CD4-positive, alpha-beta T cell (primary cell): ENCODE measurements around the gene ZNF438. TPM values are rescaled to one million over a fixed set of nuclear protein-coding genes. Genes with fewer than 3 reads are reported as not detected.

ENCODE experiments used
- ATAC-seq: fragments of 200-7000 bp; cut with Tn5 transposase; one replicate; pipeline ENCODE4 v1.10.0; 2022; ENCODE audit warnings: mild to moderate bottlenecking; ENCODE audit not compliant: poor library complexity
- CTCF ChIA-PET: fragments of 350-600 bp; sonication (Branson Sonifier 250); formaldehyde crosslinking; loops from one replicate; lab custom pipeline; 2021; ENCODE audit warnings: antibody characterized with exemption, inconsistent platforms; lab: Charles Lee
- POLR2A ChIA-PET: fragments of 350-600 bp; sonication (Branson Sonifier 250); formaldehyde crosslinking; loops from one replicate; lab custom pipeline; 2021; ENCODE audit warnings: antibody characterized with exemption, inconsistent platforms; lab: Charles Lee
- DNase-seq, 14 experiments: peaks; one replicate each; pipeline ENCODE4 v3.0.0-alpha.2; 2013 to 2020; ENCODE audit warnings: mixed read lengths in 2 of 14
- H3K27ac ChIP-seq, 2 donors: one replicate each; pipeline versions ENCODE4 v1.5.1 to v1.7.0; 2013; ENCODE audit warnings: low read length in 2 of 2, low read depth in 1 of 2, mild to moderate bottlenecking in 1 of 2
- H3K27me3 ChIP-seq, 2 experiments: 1 replicate in 1 of 2; 2 replicates in 1 of 2; pipeline versions ENCODE4 v1.6.1 to v1.7.0; 2013; ENCODE audit warnings: low read length in 2 of 2, control low read depth in 1 of 2, mild to moderate bottlenecking in 1 of 2, moderate library complexity in 1 of 2; ENCODE audit not compliant: insufficient read depth in 2 of 2, control insufficient read depth in 1 of 2
- H3K36me3 ChIP-seq: one replicate; pipeline ENCODE4 v1.6.1; 2013; ENCODE audit warnings: low read length, control low read depth; ENCODE audit not compliant: insufficient read depth
- H3K4me1 ChIP-seq: one replicate; pipeline ENCODE4 v1.6.1; 2013; ENCODE audit warnings: low read length, control low read depth; ENCODE audit not compliant: insufficient read depth
- H3K4me3 ChIP-seq: one replicate; pipeline ENCODE4 v1.5.1; 2013; ENCODE audit warnings: mild to moderate bottlenecking, low read length, moderate library complexity
- H3K9me3 ChIP-seq, 2 experiments: 1 replicate in 1 of 2; 2 replicates in 1 of 2; pipeline versions ENCODE4 v1.6.1 to v1.7.0; 2013; ENCODE audit warnings: low read length in 2 of 2, mild to moderate bottlenecking in 2 of 2, control low read depth in 1 of 2, moderate library complexity in 1 of 2; ENCODE audit not compliant: control insufficient read depth in 1 of 2, insufficient read depth in 1 of 2
- H3K27ac Mint-ChIP-seq: one replicate; pipeline ENCODE4 v1.8.0; 2020; ENCODE audit warnings: mixed read lengths
- H3K27me3 Mint-ChIP-seq: one replicate; pipeline ENCODE4 v1.8.0; 2021; ENCODE audit warnings: mixed read lengths
- H3K36me3 Mint-ChIP-seq: one replicate; pipeline ENCODE4 v1.8.0; 2021; ENCODE audit warnings: low read depth, mixed read lengths
- H3K4me1 Mint-ChIP-seq: one replicate; pipeline ENCODE4 v1.8.0; 2021; ENCODE audit warnings: low read depth, mixed read lengths
- H3K4me3 Mint-ChIP-seq: one replicate; pipeline ENCODE4 v1.8.0; 2020; ENCODE audit warnings: mild to moderate bottlenecking, mixed read lengths
- H3K9me3 Mint-ChIP-seq: one replicate; pipeline ENCODE4 v1.8.0; 2020; ENCODE audit warnings: mixed read lengths
- CTCF ChIP-seq: fragments of 200-600 bp; IDR thresholded peaks from one replicate; pipeline ENCODE4 v1.8.0; 2022; ENCODE audit warnings: antibody characterized with exemption, mild to moderate bottlenecking
- intact Hi-C, 2 experiments: fragments of 100-400 bp; cut with DNase I in 1 of 2; cut with micrococcal nuclease in 1 of 2; formaldehyde crosslinking; loops; one replicate each; pipeline versions ENCODE4 v1.15.1 to v1.9.0; 2023 to 2025; cut with DNase I, micrococcal nuclease
- total RNA-seq, 174 experiments: library from RNA in 2 of 174; stranded (reverse) in 2 of 174; gene quantifications; one replicate each; pipeline ENCODE4 v1.2.3 and lab custom pipeline; 2021 to 2026

The ZNF438 gene
- total RNA-seq, 2 experiments from 2014 or later, result 1.9 to 2.0 TPM

DNA sequence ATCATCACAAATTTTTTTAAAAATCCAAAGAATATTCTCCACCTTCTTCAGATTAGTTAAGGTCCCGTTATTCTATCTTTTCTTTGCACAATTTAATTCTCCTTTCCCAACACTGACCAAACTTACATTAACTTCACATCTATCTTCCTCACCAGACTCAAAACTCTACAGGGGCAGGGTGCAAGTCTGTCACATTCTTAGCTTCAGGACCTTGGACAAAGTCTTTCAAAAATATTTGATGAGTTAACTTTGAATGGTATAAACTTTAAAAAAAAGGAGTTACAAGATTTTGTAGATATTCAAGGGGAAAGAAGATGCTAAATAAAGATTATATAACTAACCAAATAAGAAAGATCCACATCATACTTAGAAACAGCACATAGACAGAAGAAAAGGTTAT is 132.7 kb downstream of the ZNF438 start:
- Histone ChIP-seq H3K27me3 (no peaks in the 10 kb centered on the region), H3K27ac (no peak overlapping the region), H3K4me3 (no peak overlapping the region), H3K9me3 (peaks cover 0 to 8% of the 10 kb centered on the region in 2 experiments), H3K36me3 (no peaks in the 10 kb centered on the region), H3K4me1 (no peaks in the 10 kb centered on the region)
- TF ChIP-seq CTCF, result no peak
- H3K36me3 Mint-ChIP-seq, result peaks cover 22% of the 10 kb centered on the region
- no peak overlapping the region for H3K4me3 Mint-ChIP-seq
- no peak overlapping the region for H3K27ac Mint-ChIP-seq
- ATAC-seq, result no peak
- ChIA-PET CTCF (no interaction called here), POLR2A (no interaction called here)
- intact Hi-C loops, result no loop called here
- peaks cover 2% of the 10 kb centered on the region for H3K9me3 Mint-ChIP-seq
- no peaks in the 10 kb centered on the region for H3K4me1 Mint-ChIP-seq
- no peaks in the 10 kb centered on the region for H3K27me3 Mint-ChIP-seq
- no peak for DNase-seq

DNA sequence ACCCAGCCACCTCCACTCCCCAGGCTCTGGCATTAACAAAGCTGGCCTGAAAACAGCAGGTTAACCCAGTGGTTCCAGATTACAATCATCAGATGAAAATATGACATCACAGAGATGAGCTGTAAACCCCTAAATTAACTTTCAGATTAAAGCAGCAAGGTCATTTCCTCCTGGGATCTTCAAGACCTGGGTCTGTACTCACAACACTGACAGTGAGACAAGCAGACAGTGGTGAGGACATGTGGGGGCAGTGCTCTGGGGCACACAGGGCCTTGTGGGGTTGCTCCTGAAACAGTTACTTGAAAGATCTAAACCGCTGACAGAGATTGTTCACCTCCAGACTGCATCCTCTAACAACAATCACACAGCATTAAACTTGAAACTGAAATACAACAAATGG is 134.1 kb downstream of the ZNF438 start:
- POLR2A ChIA-PET, result no interaction called here
- no peaks in the 10 kb centered on the region for H3K4me1 ChIP-seq
- intact Hi-C loops, result no loop called here
- no peaks in the 10 kb centered on the region for H3K27me3 Mint-ChIP-seq
- TF ChIP-seq CTCF, result no peak
- H3K36me3 Mint-ChIP-seq, result peaks cover 14% of the 10 kb centered on the region
- ATAC-seq (no peak), DNase-seq (no peak)
- no peaks in the 10 kb centered on the region for H3K4me1 Mint-ChIP-seq
- H3K27ac ChIP-seq, result no peak overlapping the region
- H3K36me3 ChIP-seq, result no peaks in the 10 kb centered on the region
- no peak overlapping the region for H3K4me3 ChIP-seq
- no peak overlapping the region for H3K4me3 Mint-ChIP-seq
- CTCF ChIA-PET, result no interaction called here
- H3K27ac Mint-ChIP-seq, result no peak overlapping the region
- H3K27me3 ChIP-seq, result no peaks in the 10 kb centered on the region
- peaks cover 0 to 2% of the 10 kb centered on the region in 2 experiments for H3K9me3 ChIP-seq
- H3K9me3 Mint-ChIP-seq, result peaks cover 2% of the 10 kb centered on the region

GRCh38 chr10:30897048-30897447 is 134.6 kb downstream of the ZNF438 start:
- H3K4me3 Mint-ChIP-seq, result no peak overlapping the region
- no peak overlapping the region for H3K27ac ChIP-seq
- no peak overlapping the region for H3K27ac Mint-ChIP-seq
- no peaks in the 10 kb centered on the region for H3K27me3 ChIP-seq
- no peak for DNase-seq
- peaks cover 9% of the 10 kb centered on the region for H3K36me3 Mint-ChIP-seq
- ChIA-PET POLR2A (no interaction called here), CTCF (no interaction called here)
- peaks cover 2% of the 10 kb centered on the region for H3K9me3 Mint-ChIP-seq
- no peak for TF ChIP-seq CTCF
- no peak overlapping the region for H3K4me3 ChIP-seq
- no peaks in the 10 kb centered on the region for H3K4me1 ChIP-seq
- ATAC-seq, result no peak
- no peaks in the 10 kb centered on the region for H3K27me3 Mint-ChIP-seq
- H3K36me3 ChIP-seq, result no peaks in the 10 kb centered on the region
- no peaks in the 10 kb centered on the region for H3K4me1 Mint-ChIP-seq
- no peaks in the 10 kb centered on the region for H3K9me3 ChIP-seq
- intact Hi-C loops, result no loop called here
